GM12878 (cell line): Measurements from ENCODE around the gene TYR. TPM values are rescaled to one million over a fixed set of nuclear protein-coding genes. Genes with fewer than 3 reads are reported as not detected.

ENCODE experiments used
- ATAC-seq: fragments of 200-7000 bp; cut with Tn5 transposase; 3 replicates; pipeline ENCODE4 v1.9.1; 2020; ENCODE audit warnings: mild to moderate bottlenecking, moderate library complexity
- BruUV-seq: library from RNA; stranded (reverse); fragments of 400-500 nt; replicated peaks from 2 replicates; lab custom pipeline; 2021; lab: Mats Ljungman, UMichigan
- CTCF ChIA-PET: fragments of 300-600 bp; sonication (Branson Sonifier 250); formaldehyde crosslinking; extraction: SDS; loops from one replicate; lab custom pipeline; 2021; ENCODE audit warnings: inconsistent platforms; lab: Yijun Ruan, JAX
- POLR2A ChIA-PET: fragments of 350-600 bp; formaldehyde crosslinking; extraction: SDS; loops from one replicate; lab custom pipeline; 2021; ENCODE audit warnings: inconsistent platforms; lab: Charles Lee
- RAD21 ChIA-PET: fragments of 300-600 bp; sonication (Branson Sonifier 250); formaldehyde crosslinking; loops from one replicate; lab custom pipeline; 2023; ENCODE audit warnings: antibody characterized with exemption; ENCODE audit not compliant: unreplicated experiment; lab: Charles Lee
- SMC1A ChIA-PET: fragments of 300-600 bp; sonication (Branson Sonifier 250); formaldehyde crosslinking; loops from one replicate; lab custom pipeline; 2023; ENCODE audit not compliant: unreplicated experiment, uncharacterized antibody; lab: Charles Lee
- DNase-seq: peaks from one replicate; pipeline ENCODE4 v3.0.0-alpha.2; 2011; ENCODE audit warnings: low read depth, low spot score
- FAIRE-seq: peaks from 3 replicates; lab custom pipeline; 2011; peaks lifted over from hg19 to GRCh38; lab: Jason Lieb, UNC
- H2AFZ ChIP-seq: 2 replicates; pipeline ENCODE4 v1.6.0; 2011; ENCODE audit warnings: low read depth, low read length, control low read depth; ENCODE audit not compliant: control insufficient read depth
- H3K27ac ChIP-seq: 2 replicates; pipeline ENCODE4 v1.5.1; 2011; ENCODE audit warnings: control low read depth; ENCODE audit not compliant: control insufficient read depth, insufficient read depth
- H3K27me3 ChIP-seq, 2 experiments: replicated peaks in 1 of 2; 2 replicates each; pipeline versions ENCODE4 v1.6.0 to v1.6.1; 2011; ENCODE audit warnings: low read length in 1 of 2; ENCODE audit not compliant: control insufficient read depth in 2 of 2, insufficient read depth in 2 of 2
- H3K36me3 ChIP-seq, 2 experiments: 2 replicates each; pipeline ENCODE4 v1.5.1; 2011; ENCODE audit warnings: low read length in 1 of 2; ENCODE audit not compliant: control insufficient read depth in 2 of 2, insufficient read depth in 2 of 2
- H3K4me1 ChIP-seq: 2 replicates; pipeline ENCODE4 v1.6.1; 2011; ENCODE audit warnings: mild to moderate bottlenecking, low read length, moderate library complexity, mixed read lengths; ENCODE audit not compliant: control insufficient read depth, insufficient read depth
- H3K4me2 ChIP-seq: 2 replicates; pipeline ENCODE4 v1.6.0; 2011; ENCODE audit warnings: control low read depth; ENCODE audit not compliant: control insufficient read depth, insufficient read depth
- H3K4me3 ChIP-seq: fragments of 200-600 bp; sonication (generic); 2 replicates; pipeline ENCODE4 v1.5.1; 2016
- H3K79me2 ChIP-seq: 2 replicates; pipeline ENCODE4 v1.6.0; 2011; ENCODE audit warnings: low read length; ENCODE audit not compliant: control insufficient read depth, insufficient read depth
- H3K9ac ChIP-seq: 2 replicates; pipeline ENCODE4 v1.8.0; 2011; ENCODE audit warnings: low read length, control low read depth, mixed read lengths; ENCODE audit not compliant: control insufficient read depth, insufficient read depth
- H3K9me3 ChIP-seq: replicated peaks from 3 replicates; pipeline ENCODE4 v1.5.1; 2011; ENCODE audit warnings: mild to moderate bottlenecking, low read length; ENCODE audit not compliant: control insufficient read depth, insufficient read depth
- H4K20me1 ChIP-seq: 2 replicates; pipeline ENCODE4 v1.6.0; 2011; ENCODE audit not compliant: control insufficient read depth, insufficient read depth
- NFYB ChIP-seq: IDR thresholded peaks from 2 replicates; pipeline ENCODE4 v1.6.1; 2011; ENCODE audit warnings: low read depth, mild to moderate bottlenecking, low read length, improper control_type of control experiment, moderate library complexity; ENCODE audit not compliant: insufficient read depth
- RBBP5 ChIP-seq: fragments of 200-600 bp; sonication (generic); conservative IDR thresholded peaks from 2 replicates; pipeline ENCODE4 v1.6.1; 2016
- SUPT20H ChIP-seq: IDR thresholded peaks from 2 replicates; pipeline ENCODE4 v1.6.1; 2011; ENCODE audit warnings: low read depth, mild to moderate bottlenecking, low read length, moderate library complexity, borderline replicate concordance; ENCODE audit not compliant: control insufficient read depth
- SUZ12 ChIP-seq: fragments of 200-600 bp; sonication (generic); IDR thresholded peaks from one replicate; pipeline ENCODE4 v1.6.1; 2018; ENCODE audit warnings: antibody characterized with exemption, mild to moderate bottlenecking; ENCODE audit not compliant: unreplicated experiment
- TBL1XR1 ChIP-seq: IDR thresholded peaks from 2 replicates; pipeline ENCODE4 v1.6.1; 2012; ENCODE audit warnings: low read depth, low read length, improper control_type of control experiment
- ZNF217 ChIP-seq: fragments of 450-650 bp; IDR thresholded peaks from 2 replicates; pipeline ENCODE4 v1.6.1; 2017; ENCODE audit warnings: antibody characterized with exemption, mild to moderate bottlenecking
- ZSCAN29 ChIP-seq: fragments of 450-650 bp; IDR thresholded peaks from 2 replicates; pipeline ENCODE4 v1.6.1; 2017; ENCODE audit warnings: mild to moderate bottlenecking, moderate library complexity
- WGBS: methylation state at CpG from one replicate; pipeline ENCODE4 v1.1.6; 2016; ENCODE audit warnings: low lambda C conversion rate; ENCODE audit not compliant: insufficient replicate concordance, insufficient coverage; ENCODE audit errors: missing lambda C conversion rate; 5-methylcytosine and 5-hydroxymethylcytosine counted together
- in situ Hi-C: fragments of 300-500 bp; cut with MboI; formaldehyde crosslinking; loops from 9 replicates; pipeline ENCODE4 v1.14.3; 2018; ENCODE audit warnings: mixed read lengths
- intact Hi-C: fragments of 100-400 bp; cut with micrococcal nuclease; formaldehyde crosslinking; loops from one replicate; pipeline ENCODE4 v1.14.2; 2022; ENCODE audit not compliant: unreplicated experiment
- polyA plus RNA-seq, 11 experiments: library from polyadenylated mRNA; depleted of rRNA in 4 of 11; unstranded in 6 of 11; stranded (reverse) in 5 of 11; fragments of >200 nt; fragmentation: Nextera tagmentation in 4 of 11; fragmentation: Illumina TruSeq in 1 of 11; extraction: Ambion mirVana in 4 of 11; extraction: Trizol in 1 of 11; gene quantifications; 1 replicate in 1 of 11; 2 replicates in 10 of 11; pipeline versions ENCODE4 v1.2.1 to v1.2.3, GENCODE V29; 2011 to 2016; ENCODE audit warnings: inconsistent platforms in 2 of 11, missing spikeins in 2 of 11, low read depth in 1 of 11
- total RNA-seq, 4 experiments: library from RNA; depleted of rRNA in 3 of 4; stranded (reverse); fragments of >200 nt in 3 of 4; fragmentation: Illumina TruSeq in 1 of 4; extraction: Trizol in 1 of 4; gene quantifications; 2 replicates each; pipeline versions ENCODE4 v1.2.1 to v1.2.3, GENCODE V29; 2013 to 2021
- TF ChIP-seq, protein P1 (sequence below): fragments of 450-650 bp; IDR thresholded peaks from 2 replicates; pipeline ENCODE4 v1.6.1; 2014; ENCODE audit warnings: mild to moderate bottlenecking

The TYR gene
- total and polyA plus RNA-seq, 10 of the 15 experiments (the other 5 are each of a cell fraction or from before 2014, with no cell fraction given): not detected

DNA sequence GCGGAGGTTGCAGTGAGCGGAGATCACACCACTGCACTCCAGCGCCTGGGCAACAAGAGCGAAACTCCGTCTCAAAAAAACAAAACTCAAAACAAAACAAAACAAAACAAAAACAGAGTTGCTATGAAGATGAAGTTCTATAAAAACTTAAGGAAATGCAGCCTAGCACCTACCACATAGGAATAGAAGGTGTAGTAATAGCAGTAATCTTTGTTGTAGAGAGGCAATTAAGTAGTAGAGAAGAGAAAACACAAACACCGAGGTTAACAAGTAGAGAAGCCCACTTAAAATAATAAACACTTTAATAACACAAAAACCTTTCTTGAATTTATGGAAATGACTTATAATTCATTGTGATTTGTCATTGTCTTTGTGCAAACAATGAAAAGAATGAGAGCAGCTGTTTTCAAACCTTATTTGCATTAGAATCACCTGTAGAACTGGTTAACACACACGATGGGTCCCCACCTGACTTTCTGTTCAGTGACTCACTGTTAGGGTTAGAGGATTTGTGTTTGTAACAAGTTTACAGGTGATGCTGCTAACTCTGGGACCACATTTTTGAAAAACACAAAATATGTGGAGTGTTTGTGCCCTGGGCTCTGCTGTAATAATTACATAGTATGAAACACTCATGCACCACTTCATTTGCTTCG lies 43.1 kb downstream of the TYR start:
- no TSS peak for BruUV-seq
- H3K4me1 ChIP-seq: no peaks in the 10 kb centered on the region
- H3K36me3 ChIP-seq: no peaks in the 10 kb centered on the region
- H3K27ac ChIP-seq: no peak overlapping the region
- intact Hi-C loops (no loop called here), in situ Hi-C loops (no loop called here)
- H3K4me3 ChIP-seq: no peak overlapping the region
- CTCF ChIA-PET: no interaction called here
- H2AFZ ChIP-seq: no peak overlapping the region
- ATAC-seq: no peak
- SMC1A ChIA-PET: no interaction called here
- H3K79me2 ChIP-seq: no peaks in the 10 kb centered on the region
- no peak overlapping the region for H3K9ac ChIP-seq
- RAD21 ChIA-PET: no interaction called here
- WGBS: 33% methylated on average over 8 of the region's 8 CpGs
- no peaks in the 10 kb centered on the region for H4K20me1 ChIP-seq
- no peak overlapping the region for H3K4me2 ChIP-seq
- no peak for FAIRE-seq
- H3K27me3 ChIP-seq: no peaks in the 10 kb centered on the region
- TF ChIP-seq RBBP5 (no peak), ZSCAN29 (no peak), ZNF217 (no peak), SUPT20H (no peak), TBL1XR1 (no peak), SUZ12 (no peak), NFYB (no peak)
- TF ChIP-seq, protein P1, sequence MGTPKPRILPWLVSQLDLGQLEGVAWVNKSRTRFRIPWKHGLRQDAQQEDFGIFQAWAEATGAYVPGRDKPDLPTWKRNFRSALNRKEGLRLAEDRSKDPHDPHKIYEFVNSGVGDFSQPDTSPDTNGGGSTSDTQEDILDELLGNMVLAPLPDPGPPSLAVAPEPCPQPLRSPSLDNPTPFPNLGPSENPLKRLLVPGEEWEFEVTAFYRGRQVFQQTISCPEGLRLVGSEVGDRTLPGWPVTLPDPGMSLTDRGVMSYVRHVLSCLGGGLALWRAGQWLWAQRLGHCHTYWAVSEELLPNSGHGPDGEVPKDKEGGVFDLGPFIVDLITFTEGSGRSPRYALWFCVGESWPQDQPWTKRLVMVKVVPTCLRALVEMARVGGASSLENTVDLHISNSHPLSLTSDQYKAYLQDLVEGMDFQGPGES: no peak
- POLR2A ChIA-PET: no interaction called here
- H3K9me3 ChIP-seq: no peaks in the 10 kb centered on the region
- DNase-seq: no peak
